PC-9 (cell line): Measurements from ENCODE around the gene LSP1. TPM values are rescaled to one million over a fixed set of nuclear protein-coding genes. Genes with fewer than 3 reads are reported as not detected.
"Not testable (repeated sequence)": the region's sequence is repeated elsewhere in the genome, so short reads cannot be mapped to it uniquely, and the experiment has no call there.

Experiments used
- BruUV-seq: library from RNA; stranded (reverse); fragments of 400-500 nt; replicated peaks from 2 replicates; lab custom pipeline; 2021; lab: Mats Ljungman, UMichigan
- CTCF ChIA-PET: fragments of 300-600 bp; sonication (Branson Sonifier 250); formaldehyde crosslinking; loops from one replicate; lab custom pipeline; 2022; ENCODE audit warnings: antibody characterized with exemption; lab: Charles Lee
- POLR2A ChIA-PET: fragments of 300-600 bp; sonication (Branson Sonifier 250); formaldehyde crosslinking; loops from one replicate; lab custom pipeline; 2022; ENCODE audit warnings: antibody characterized with exemption; ENCODE audit not compliant: unreplicated experiment; lab: Charles Lee
- DNase-seq, 2 experiments: peaks; one replicate each; pipeline versions ENCODE4 v3.0.0 to v3.0.0-alpha.2; 2015 to 2022; ENCODE audit warnings: mixed read lengths in 1 of 2
- H2AFZ ChIP-seq: fragments of 200-600 bp; sonication (generic); 2 replicates; pipeline ENCODE4 v1.8.1; 2017; ENCODE audit warnings: antibody characterized with exemption
- H3F3A ChIP-seq: fragments of 200-600 bp; sonication (generic); 2 replicates; pipeline ENCODE4 v1.8.1; 2017; ENCODE audit warnings: antibody characterized with exemption, mild to moderate bottlenecking, low read depth; ENCODE audit not compliant: insufficient read depth
- H3K27ac ChIP-seq: fragments of 200-600 bp; sonication (generic); 2 replicates; pipeline ENCODE4 v1.6.1; 2016; ENCODE audit warnings: mixed run types
- H3K27me3 ChIP-seq: fragments of 200-600 bp; sonication (generic); 2 replicates; pipeline ENCODE4 v1.6.1; 2016; ENCODE audit warnings: low read depth, mixed run types; ENCODE audit not compliant: insufficient read depth
- H3K36me3 ChIP-seq: fragments of 200-600 bp; sonication (generic); 2 replicates; pipeline ENCODE4 v1.6.1; 2016; ENCODE audit warnings: low read depth, mixed run types
- H3K4me1 ChIP-seq: fragments of 200-600 bp; sonication (generic); replicated peaks from 2 replicates; pipeline ENCODE4 v1.6.1; 2016; ENCODE audit warnings: mixed run types; ENCODE audit not compliant: insufficient read depth
- H3K4me2 ChIP-seq: fragments of 200-600 bp; sonication (generic); 2 replicates; pipeline ENCODE4 v1.6.1; 2017; ENCODE audit warnings: mixed run types
- H3K4me3 ChIP-seq: fragments of 200-600 bp; sonication (generic); 2 replicates; pipeline ENCODE4 v1.6.1; 2016; ENCODE audit warnings: mixed run types
- H3K79me2 ChIP-seq: fragments of 200-600 bp; sonication (generic); 2 replicates; pipeline ENCODE4 v1.6.1; 2017; ENCODE audit warnings: low read depth, mixed run types
- H3K9me2 ChIP-seq: fragments of 200-600 bp; sonication (generic); 2 replicates; pipeline ENCODE4 v1.8.1; 2017; ENCODE audit warnings: mild to moderate bottlenecking; ENCODE audit not compliant: insufficient read depth
- H3K9me3 ChIP-seq: fragments of 200-600 bp; sonication (generic); 2 replicates; pipeline ENCODE4 v1.8.1; 2016; ENCODE audit warnings: low read depth; ENCODE audit not compliant: insufficient read depth
- H4K20me1 ChIP-seq: fragments of 200-600 bp; sonication (generic); 2 replicates; pipeline ENCODE4 v1.8.1; 2017; ENCODE audit not compliant: insufficient read depth
- CTCF ChIP-seq: fragments of 200-600 bp; sonication (generic); conservative IDR thresholded peaks from 2 replicates; pipeline ENCODE4 v1.6.1; 2017; ENCODE audit warnings: mixed run types, antibody characterized with exemption, mild to moderate bottlenecking, moderate library complexity
- EZH2 ChIP-seq: fragments of 200-600 bp; sonication (generic); IDR thresholded peaks from 2 replicates; pipeline ENCODE4 v1.8.0; 2017; ENCODE audit warnings: antibody characterized with exemption, low read depth
- intact Hi-C: fragments of 100-400 bp; cut with micrococcal nuclease; formaldehyde crosslinking; loops from one replicate; pipeline ENCODE4 v1.10.0; 2022; ENCODE audit not compliant: unreplicated experiment
- total RNA-seq: library from RNA; stranded (reverse); gene quantifications from 2 replicates; pipeline ENCODE4 v1.2.3, GENCODE V29; 2021

The LSP1 gene
- total RNA-seq, 1 experiment from 2014 or later: 2.6 TPM

- Histone ChIP-seq H3K4me2 (no peak overlapping the region), H3K36me3 (no peaks in the 10 kb centered on the region), H3K27ac (no peak overlapping the region), H3K9me2 (no peaks in the 10 kb centered on the region), H3F3A (no peaks in the 10 kb centered on the region), H4K20me1 (no peaks in the 10 kb centered on the region), H3K79me2 (no peaks in the 10 kb centered on the region), H3K27me3 (no peaks in the 10 kb centered on the region), H3K4me3 (no peak overlapping the region), H2AFZ (no peak overlapping the region), H3K4me1 (no peaks in the 10 kb centered on the region), H3K9me3 (no peaks in the 10 kb centered on the region)
- ChIA-PET CTCF (no interaction called here), POLR2A (no interaction called here)
- no peak for TF ChIP-seq CTCF
- no peak for TF ChIP-seq EZH2
- BruUV-seq: no TSS peak
- no peak for DNase-seq
- intact Hi-C loops: no loop called here
Measured at GRCh38 chr11:1812274-1812673, 40.6 kb upstream of the LSP1 start.

GRCh38 chr11:1812801-1813200 lies 40.1 kb upstream of the LSP1 start:
- Histone ChIP-seq H3K9me2 (no peaks in the 10 kb centered on the region), H3K4me3 (no peak overlapping the region), H3K4me1 (0 out of 2 replicates have a peak, but pooled peaks cover 2% of the 10 kb centered on the region), H3F3A (peaks cover 2% of the 10 kb centered on the region; the same call in 1 of the 2 replicates), H3K27me3 (no peaks in the 10 kb centered on the region), H2AFZ (no peak overlapping the region), H3K9me3 (no peaks in the 10 kb centered on the region; the same call in 1 of the 2 replicates), H4K20me1 (no peaks in the 10 kb centered on the region), H3K4me2 (no peak overlapping the region), H3K79me2 (no peaks in the 10 kb centered on the region), H3K27ac (no peak overlapping the region), H3K36me3 (no peaks in the 10 kb centered on the region)
- intact Hi-C loops: no loop called here
- no peak for TF ChIP-seq CTCF
- no peak for TF ChIP-seq EZH2
- no TSS peak for BruUV-seq
- ChIA-PET POLR2A (no interaction called here), CTCF (no interaction called here)
- DNase-seq: no peak

- H4K20me1 ChIP-seq, H3K79me2 ChIP-seq, BruUV-seq, DNase-seq, H3K4me3 ChIP-seq, H3K27ac ChIP-seq, POLR2A ChIA-PET, H2AFZ ChIP-seq, intact Hi-C loops, H3K9me3 ChIP-seq, H3K4me1 ChIP-seq, H3K36me3 ChIP-seq, H3K4me2 ChIP-seq, CTCF ChIA-PET, H3K9me2 ChIP-seq, H3F3A ChIP-seq, H3K27me3 ChIP-seq: not testable (repeated sequence)
Measured at GRCh38 chr11:1813356-1813755, 39.5 kb upstream of the LSP1 start.

- Histone ChIP-seq H3K4me2 (no peak overlapping the region), H3F3A (peaks cover 4% of the 10 kb centered on the region; the same call in 1 of the 2 replicates), H3K79me2 (no peaks in the 10 kb centered on the region), H3K36me3 (no peaks in the 10 kb centered on the region), H3K4me1 (0 out of 2 replicates have a peak, but pooled peaks cover 4% of the 10 kb centered on the region), H3K9me2 (no peaks in the 10 kb centered on the region), H3K27ac (no peak overlapping the region), H4K20me1 (no peaks in the 10 kb centered on the region), H3K9me3 (no peaks in the 10 kb centered on the region; the same call in 1 of the 2 replicates), H2AFZ (no peak overlapping the region), H3K27me3 (no peaks in the 10 kb centered on the region), H3K4me3 (no peak overlapping the region)
- intact Hi-C loops: no loop called here
- POLR2A ChIA-PET: no interaction called here
- CTCF ChIA-PET: no interaction called here
- TF ChIP-seq CTCF (no peak), EZH2 (no peak)
- no TSS peak for BruUV-seq
- DNase-seq: no peak
Measured at GRCh38 chr11:1814691-1815090, 38.2 kb upstream of the LSP1 start.
